ENCODE data around the gene GALNT18.
"Not testable (repeated sequence)": the region's sequence is repeated elsewhere in the genome, so short reads cannot be mapped to it uniquely, and the experiment has no call there.

The GALNT18 gene

GRCh38 chr11:11366793-11367192 lies 255.0 kb downstream of the GALNT18 start:
- no peak for DNase-seq (ENCODE audit: low read depth in 2 of 3, low spot score in 2 of 3)

GRCh38 chr11:11363674-11364073 lies 258.1 kb downstream of the GALNT18 start:
- no peak for DNase-seq (ENCODE audit: low read depth in 2 of 3, low spot score in 2 of 3)

- DNase-seq (ENCODE audit: low read depth in 2 of 3, low spot score in 2 of 3) = no peak
These were observed 262.2 kb downstream of the GALNT18 start for GRCh38 chr11:11359611-11360010.

GRCh38 chr11:11356842-11357241 lies 265.0 kb downstream of the GALNT18 start:
- no peak for DNase-seq (ENCODE audit: low read depth in 2 of 3, low spot score in 2 of 3)

DNA sequence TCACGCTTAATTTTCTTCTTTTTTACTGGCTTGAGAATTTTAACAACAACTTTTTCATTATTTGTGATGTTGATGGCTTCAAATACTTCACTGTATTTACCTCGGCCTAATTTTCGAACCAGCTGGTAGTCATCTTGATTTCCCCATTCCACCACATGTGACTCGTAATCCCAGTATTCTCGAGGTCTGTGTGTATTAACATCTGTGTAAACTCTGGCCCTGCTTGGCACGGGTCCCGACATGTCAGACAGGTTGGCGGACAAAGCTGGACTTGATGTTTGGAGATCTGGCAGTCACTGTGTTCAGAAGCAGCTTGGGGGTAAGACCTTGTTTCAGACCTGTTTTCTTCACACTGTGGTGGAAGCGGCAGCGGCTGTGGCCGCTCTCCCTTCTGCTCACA lies 268.9 kb downstream of the GALNT18 start, which contains the start of gene CSNK2A3:
Gene CSNK2A3 (minus strand): TSS at position 373 of the 400 bp plus-strand sequence. CDS start 131 bp downstream, at position 242.
- DNase-seq (ENCODE audit: low read depth in 2 of 3, low spot score in 2 of 3) = not testable (repeated sequence)

- DNase-seq (ENCODE audit: low read depth in 2 of 3, low spot score in 2 of 3) = not testable (repeated sequence)
These were observed 270.0 kb downstream of the GALNT18 start for GRCh38 chr11:11351851-11352250.

- no peak for DNase-seq (ENCODE audit: low read depth in 2 of 3, low spot score in 2 of 3)
These were observed 270.7 kb downstream of the GALNT18 start for GRCh38 chr11:11351042-11351586.

DNA sequence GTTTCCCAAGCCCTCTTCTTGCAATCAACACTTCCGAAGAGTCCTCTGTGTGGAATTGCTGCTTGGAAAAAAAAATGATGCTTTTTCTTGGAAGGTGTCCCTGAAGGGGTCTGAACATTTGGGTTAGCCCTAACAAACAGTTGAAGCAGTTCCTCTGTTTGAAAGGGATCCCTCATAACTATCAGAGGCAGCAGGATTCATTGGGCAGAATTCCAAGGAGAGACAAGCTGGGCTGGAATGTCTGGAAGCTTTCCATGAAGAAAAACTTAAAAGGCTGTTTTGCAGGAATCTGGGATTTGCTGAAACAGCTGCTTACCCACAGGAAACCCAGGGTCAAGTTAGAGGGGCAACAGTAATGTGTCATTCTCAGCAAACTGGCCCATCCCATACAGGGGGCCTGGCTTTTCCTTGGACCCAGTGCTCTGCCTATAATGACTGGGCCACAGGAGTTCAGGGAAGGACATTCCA lies 271.9 kb downstream of the GALNT18 start:
- DNase-seq (ENCODE audit: low read depth in 2 of 3, low spot score in 2 of 3) = no peak

- DNase-seq (ENCODE audit: low read depth in 2 of 3, low spot score in 2 of 3) = no peak
These were observed 272.5 kb downstream of the GALNT18 start for GRCh38 chr11:11349106-11349825.

- no peak for DNase-seq (ENCODE audit: low read depth in 2 of 3, low spot score in 2 of 3)
These were observed 273.5 kb downstream of the GALNT18 start for GRCh38 chr11:11348303-11348702.

DNA sequence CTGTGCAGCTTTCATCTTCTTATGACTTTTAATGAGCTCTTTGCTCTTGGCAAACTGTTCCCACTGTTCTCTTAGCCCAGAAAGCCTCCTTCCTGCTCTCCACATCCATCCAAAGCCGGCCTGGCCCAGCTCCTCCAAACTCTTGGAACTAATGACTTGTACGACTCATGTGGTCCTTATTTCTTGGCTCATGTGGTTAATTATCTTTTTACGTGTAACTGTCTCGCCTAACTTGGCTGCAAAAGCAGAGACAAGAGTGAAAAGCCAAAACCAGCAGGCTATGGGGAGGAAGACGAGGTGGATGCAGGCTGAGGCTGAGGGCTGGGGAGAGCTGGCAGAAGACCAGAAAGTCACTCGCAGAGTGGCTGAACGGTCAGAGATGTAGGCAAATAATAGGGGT lies 274.2 kb downstream of the GALNT18 start:
- no peak for DNase-seq (ENCODE audit: low read depth in 2 of 3, low spot score in 2 of 3)

GRCh38 chr11:11346303-11346702 lies 275.5 kb downstream of the GALNT18 start:
- DNase-seq (ENCODE audit: low read depth in 2 of 3, low spot score in 2 of 3) = no peak

GRCh38 chr11:11345099-11345498 lies 276.7 kb downstream of the GALNT18 start:
- no peak for DNase-seq (ENCODE audit: low read depth in 2 of 3, low spot score in 2 of 3)

GRCh38 chr11:11344045-11344444 lies 277.8 kb downstream of the GALNT18 start:
- no peak for DNase-seq (ENCODE audit: low read depth in 2 of 3, low spot score in 2 of 3)

DNA sequence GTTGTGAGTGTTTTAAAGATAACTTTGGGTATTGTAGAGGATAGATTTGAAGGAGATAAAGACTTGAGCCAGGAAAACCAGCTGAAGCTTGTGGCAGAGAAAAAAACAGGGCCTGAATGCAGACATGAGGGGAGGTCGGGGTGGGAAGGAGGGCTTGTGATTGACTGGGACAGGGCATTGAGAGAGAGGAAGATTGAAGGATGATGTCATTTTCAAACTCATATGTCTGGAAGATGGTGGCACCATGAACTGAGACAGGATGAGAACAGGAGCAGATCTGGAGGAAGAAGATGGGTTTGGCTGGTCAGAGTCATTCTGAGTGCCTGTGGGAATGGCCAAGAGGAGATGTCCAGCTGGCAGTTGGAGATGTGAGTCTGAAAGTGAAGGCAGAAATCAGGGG lies 283.5 kb downstream of the GALNT18 start:
- no peak for DNase-seq (ENCODE audit: low read depth in 2 of 3, low spot score in 2 of 3)

DNA sequence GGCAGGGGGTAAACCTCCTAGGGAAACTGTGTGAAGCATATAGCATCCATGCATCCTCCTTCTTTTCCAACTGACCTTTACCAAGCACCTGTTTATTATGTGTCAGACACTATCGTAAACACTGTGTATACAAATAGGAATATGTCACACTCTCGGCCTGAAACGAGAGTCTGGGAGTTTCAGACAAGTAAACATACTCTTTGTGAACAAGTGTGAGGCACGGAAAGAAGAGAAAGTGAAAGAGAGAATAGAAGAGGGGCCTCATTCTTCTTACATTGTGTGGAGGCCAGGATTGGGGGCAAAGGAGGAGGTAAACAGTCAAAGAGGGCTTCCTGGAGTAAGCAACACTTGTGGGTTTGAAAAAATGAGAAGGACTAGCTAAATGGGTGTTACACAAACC lies 285.1 kb downstream of the GALNT18 start:
- DNase-seq (ENCODE audit: low read depth in 2 of 3, low spot score in 2 of 3) = no peak

- DNase-seq (ENCODE audit: low read depth in 2 of 3, low spot score in 2 of 3) = no peak
These were observed 286.8 kb downstream of the GALNT18 start for GRCh38 chr11:11335043-11335442.

DNA sequence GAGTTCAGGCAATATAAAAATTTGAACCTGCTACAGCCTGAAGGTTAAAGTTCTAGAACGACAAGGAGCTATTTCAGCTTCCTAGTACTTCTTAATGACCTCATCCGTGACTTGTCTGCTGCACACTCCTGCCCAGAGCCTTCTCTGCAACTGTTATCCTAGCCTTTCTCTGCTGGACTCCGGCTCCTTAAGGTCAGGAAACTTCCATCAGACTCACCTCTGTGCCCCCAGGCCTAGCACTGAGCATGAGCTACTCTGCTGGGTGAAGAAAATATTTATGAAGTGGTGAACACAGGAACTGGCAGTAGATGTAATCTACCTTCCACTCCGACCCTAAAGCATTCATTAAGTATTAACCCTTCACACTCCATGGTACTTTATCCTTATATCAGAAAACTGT lies 287.2 kb downstream of the GALNT18 start:
- DNase-seq (ENCODE audit: low read depth in 2 of 3, low spot score in 2 of 3) = no peak

- DNase-seq (ENCODE audit: low read depth in 2 of 3, low spot score in 2 of 3) = no peak
These were observed 289.6 kb downstream of the GALNT18 start for GRCh38 chr11:11332141-11332710.

DNA sequence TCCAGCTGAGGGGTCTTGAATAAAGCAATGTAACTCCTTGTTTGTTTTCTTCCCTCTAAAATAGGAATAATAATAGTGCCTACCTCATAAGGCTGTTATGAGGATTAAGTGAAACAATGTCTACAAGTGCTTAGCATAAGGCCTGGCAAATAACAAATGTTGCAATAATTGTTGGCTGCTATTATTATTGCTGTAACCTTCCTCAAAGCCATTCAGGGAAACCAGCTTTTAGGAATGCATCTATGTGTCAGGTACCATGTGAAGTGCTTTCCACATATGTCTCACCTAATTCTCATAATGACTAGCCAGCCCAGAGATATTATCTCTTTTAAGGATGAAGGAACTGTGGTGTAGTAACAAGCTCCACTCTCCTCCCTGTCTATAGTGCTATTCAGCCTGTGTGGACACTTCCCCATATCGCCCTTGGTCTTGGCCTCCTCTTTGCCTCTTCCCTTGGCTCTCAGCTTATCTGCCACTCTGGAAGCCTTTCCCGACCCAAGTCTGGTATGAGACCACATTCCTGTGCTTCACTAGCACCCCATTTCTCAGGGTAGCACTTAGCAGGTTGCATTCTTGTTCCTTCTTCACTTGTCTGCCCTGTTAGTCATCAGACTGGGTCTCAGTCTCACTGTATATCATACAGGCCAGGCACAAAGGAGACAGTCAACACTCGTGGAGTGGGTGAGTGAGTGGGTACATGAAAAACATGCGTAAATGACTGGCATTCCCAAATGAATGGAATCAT lies 292.6 kb downstream of the GALNT18 start:
- no peak for DNase-seq (ENCODE audit: low read depth in 2 of 3, low spot score in 2 of 3)

GRCh38 chr11:11324090-11324489 lies 297.7 kb downstream of the GALNT18 start:
- DNase-seq (ENCODE audit: low read depth in 2 of 3, low spot score in 2 of 3) = no peak

- DNase-seq (ENCODE audit: low read depth in 2 of 3, low spot score in 2 of 3) = no peak
These were observed 299.7 kb downstream of the GALNT18 start for GRCh38 chr11:11322101-11322500.
